ENCODE results near the gene PPP1R37.

The PPP1R37 gene

GRCh38 chr19:45099467-45100191 is 6.7 kb downstream of the PPP1R37 start:
- in situ Hi-C loops (cut with HindIII; ENCODE audit: low sequenced_read_pairs), result loop anchor here (25.0 kb wide), 1 partner anchor 138 kb away; the partner anchor contains the start of gene EXOC3L2
- no peak for TF ChIP-seq CTCF (IDR thresholded peaks at IDR 0.05; ENCODE audit: low read depth, low read length, missing control alignments)
- no peak for DNase-seq (ENCODE audit: low read depth)
- no peak overlapping the region for H3K4me3 ChIP-seq (ENCODE audit: low read depth, low read length)

GRCh38 chr19:45100201-45100600 is 7.2 kb downstream of the PPP1R37 start:
- in situ Hi-C loops (cut with HindIII; ENCODE audit: low sequenced_read_pairs), result loop anchor here (25.0 kb wide), 1 partner anchor 137 kb away; the partner anchor contains the start of gene EXOC3L2

GRCh38 chr19:45100846-45101252 is 7.9 kb downstream of the PPP1R37 start:
- in situ Hi-C loops (cut with HindIII; ENCODE audit: low sequenced_read_pairs), result loop anchor here (25.0 kb wide), 1 partner anchor 136 kb away; the partner anchor contains the start of gene EXOC3L2
- no peak overlapping the region for H3K4me3 ChIP-seq (ENCODE audit: low read depth, low read length)
- no peak for TF ChIP-seq CTCF (IDR thresholded peaks at IDR 0.05; ENCODE audit: low read depth, low read length, missing control alignments)
- DNase-seq (ENCODE audit: low read depth), result no peak

More at GRCh38 chr19:45100201-45100600, 7.2 kb downstream of the PPP1R37 start:
- no peak for TF ChIP-seq CTCF (IDR thresholded peaks at IDR 0.05; ENCODE audit: low read depth, low read length, missing control alignments)
- H3K4me3 ChIP-seq (ENCODE audit: low read depth, low read length), result no peak overlapping the region
- DNase-seq (ENCODE audit: low read depth), result no peak

GRCh38 chr19:45101806-45102205 is 8.8 kb downstream of the PPP1R37 start:
- in situ Hi-C loops (cut with HindIII; ENCODE audit: low sequenced_read_pairs), result loop anchor here (25.0 kb wide), 1 partner anchor 135 kb away; the partner anchor contains the start of gene EXOC3L2
- TF ChIP-seq CTCF (IDR thresholded peaks at IDR 0.05; ENCODE audit: low read depth, low read length, missing control alignments), result no peak
- DNase-seq (ENCODE audit: low read depth), result no peak
- no peak overlapping the region for H3K4me3 ChIP-seq (ENCODE audit: low read depth, low read length)

GRCh38 chr19:45102481-45102880 is 9.5 kb downstream of the PPP1R37 start:
- no peak for TF ChIP-seq CTCF (IDR thresholded peaks at IDR 0.05; ENCODE audit: low read depth, low read length, missing control alignments)
- in situ Hi-C loops (cut with HindIII; ENCODE audit: low sequenced_read_pairs), result loop anchor here (25.0 kb wide), 1 partner anchor 135 kb away; the partner anchor contains the start of gene EXOC3L2
- H3K4me3 ChIP-seq (ENCODE audit: low read depth, low read length), result no peak overlapping the region
- DNase-seq (ENCODE audit: low read depth), result no peak

- in situ Hi-C loops (cut with HindIII; ENCODE audit: low sequenced_read_pairs), result loop anchor here (25.0 kb wide), 1 partner anchor 134 kb away; the partner anchor contains the start of gene EXOC3L2
- no peak overlapping the region for H3K4me3 ChIP-seq (ENCODE audit: low read depth, low read length)
- TF ChIP-seq CTCF (IDR thresholded peaks at IDR 0.05; ENCODE audit: low read depth, low read length, missing control alignments), result no peak
- DNase-seq (ENCODE audit: low read depth), result no peak
Measured at GRCh38 chr19:45103156-45103507, 10.2 kb downstream of the PPP1R37 start.

Data from astrocyte of the cerebellum (primary cell).